NCI-H1048 (cell line): ENCODE data around the gene CACNA1G.

ENCODE experiments used
- DNase-seq: peaks from one replicate; lab custom pipeline; 2025; lab: John Stamatoyannopoulos, UW

CACNA1G gene

DNA sequence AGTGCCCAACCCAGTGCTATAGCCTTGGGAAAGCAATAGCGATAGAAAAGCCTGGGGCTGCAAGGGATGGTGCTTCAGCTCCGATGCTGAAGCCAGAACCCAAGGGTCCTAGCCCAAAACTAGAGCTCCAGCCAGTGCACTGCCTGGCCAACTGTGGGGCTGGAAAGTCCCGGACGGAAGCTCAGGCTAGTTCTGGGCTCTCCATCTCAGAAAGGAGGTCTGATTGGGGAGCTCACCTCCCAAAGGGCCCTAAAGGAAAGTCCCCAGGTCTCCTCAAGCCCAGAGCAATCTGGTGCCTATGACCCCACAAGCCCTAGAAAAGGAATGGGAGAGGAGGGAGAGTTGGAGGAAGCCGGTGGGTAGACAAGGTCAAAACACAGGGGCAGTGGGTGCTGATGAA is 72.1 kb downstream of the CACNA1G start:
- DNase-seq: no peak

DNA sequence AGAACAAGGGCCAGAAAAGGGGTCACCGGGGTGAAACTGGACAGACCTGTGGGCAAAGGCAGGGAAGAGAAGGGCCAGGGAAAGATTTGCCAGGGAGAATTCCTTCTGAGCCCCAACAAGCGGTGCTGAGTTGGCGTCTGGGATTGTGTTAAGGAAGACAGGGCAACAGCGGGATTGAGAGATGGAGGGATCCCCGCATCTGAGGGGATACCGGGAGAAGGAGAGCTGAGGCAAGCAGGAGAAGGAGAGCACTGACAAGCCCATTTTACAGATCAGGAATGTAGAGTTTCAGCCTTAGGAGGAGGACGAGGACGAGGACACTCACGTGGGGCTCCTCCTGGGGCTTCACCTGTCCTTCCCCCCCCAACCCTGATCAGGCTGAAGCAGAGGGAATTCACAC is 73.2 kb downstream of the CACNA1G start:
- no peak for DNase-seq

DNA sequence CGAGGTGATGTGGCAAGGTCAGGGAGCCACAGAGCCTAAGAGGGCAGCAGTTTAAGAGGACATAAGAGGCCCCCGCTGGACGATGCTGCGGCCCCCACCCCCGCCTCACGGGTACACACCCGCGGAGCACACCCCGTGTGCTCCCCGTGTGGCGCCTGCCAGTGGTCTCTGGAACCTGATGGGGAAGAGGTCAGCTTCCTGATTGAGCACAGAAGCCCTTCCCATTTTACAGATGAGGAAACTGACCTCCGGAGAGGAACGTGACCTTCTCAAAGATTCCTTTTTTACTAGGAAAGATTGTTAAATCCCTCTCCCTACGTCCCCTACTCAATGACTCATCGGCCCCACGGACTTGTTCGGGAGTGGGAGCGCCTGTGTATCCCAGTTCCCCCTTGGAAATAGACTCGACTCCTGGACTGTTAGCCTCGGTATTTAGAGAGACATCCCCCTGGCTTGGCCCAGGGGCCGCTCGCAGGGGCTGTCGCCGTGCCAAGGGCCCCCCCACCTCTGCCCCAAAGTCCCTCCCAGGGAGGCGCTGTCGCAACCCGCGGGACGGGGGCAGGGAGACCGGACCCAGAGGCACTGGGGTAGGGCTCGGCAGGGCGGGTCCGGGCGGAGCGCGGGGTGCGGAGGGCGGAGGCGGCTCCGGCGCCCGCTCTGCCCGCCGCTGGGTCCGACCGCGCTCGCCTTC is 73.9 kb downstream of the CACNA1G start, which contains the start of gene ABCC3:
Gene ABCC3, plus strand, starts transcription at position 658 of the 691 bp plus-strand sequence. CDS start 56 bp downstream, outside the sequence.
- no peak for DNase-seq

DNA sequence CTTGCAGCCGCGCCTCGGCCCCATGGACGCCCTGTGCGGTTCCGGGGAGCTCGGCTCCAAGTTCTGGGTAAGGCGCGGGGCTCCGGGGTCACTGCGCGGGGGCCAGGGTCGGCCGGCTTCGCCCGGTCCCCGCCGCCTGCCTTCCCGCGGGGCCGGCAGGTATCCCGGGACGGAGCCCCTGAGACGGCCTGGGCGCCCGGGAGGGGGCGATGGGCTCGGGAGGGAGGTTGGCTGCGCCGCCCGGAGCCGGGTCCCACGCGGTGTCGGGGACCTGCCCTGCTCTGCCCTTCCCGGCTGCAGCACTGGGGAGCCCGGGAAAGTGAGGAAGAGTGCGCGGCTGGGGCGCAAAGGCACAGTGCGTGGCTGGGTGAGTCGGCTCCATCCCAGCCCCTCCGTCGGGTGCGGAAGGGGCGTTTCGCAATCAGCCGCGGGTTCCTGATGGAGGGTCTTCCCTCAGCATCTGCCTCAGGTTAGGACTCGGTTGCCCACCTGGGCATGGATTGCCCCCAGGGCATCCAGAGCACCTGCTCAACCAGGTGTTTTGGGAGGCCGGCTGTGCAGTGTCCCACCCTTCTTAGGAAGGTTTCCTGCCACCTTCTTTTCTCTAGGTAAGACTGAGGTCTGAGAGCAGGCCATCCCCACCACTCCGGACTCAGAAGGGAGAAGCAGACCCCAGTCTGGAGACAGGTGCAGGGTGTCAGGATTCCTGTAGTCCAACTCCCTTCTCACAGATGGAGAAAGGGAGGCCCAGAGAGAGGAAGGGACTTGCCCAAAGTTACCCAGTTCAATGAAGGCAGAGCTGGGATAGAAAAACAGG is 74.6 kb downstream of the CACNA1G start:
- DNase-seq: no peak

DNA sequence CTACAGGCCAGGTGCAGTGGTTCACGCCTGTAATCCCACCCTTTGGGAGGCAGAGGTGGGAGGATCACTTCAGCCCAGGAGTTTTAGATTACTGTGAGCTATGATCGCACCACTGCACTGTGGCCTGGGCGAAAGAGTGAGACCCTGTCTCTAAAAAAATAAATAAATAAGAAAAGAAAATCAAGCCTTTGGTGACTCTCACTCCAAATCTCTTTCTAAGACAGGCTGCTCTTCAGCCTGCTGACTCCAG is 75.1 kb downstream of the CACNA1G start:
- no peak for DNase-seq

DNA sequence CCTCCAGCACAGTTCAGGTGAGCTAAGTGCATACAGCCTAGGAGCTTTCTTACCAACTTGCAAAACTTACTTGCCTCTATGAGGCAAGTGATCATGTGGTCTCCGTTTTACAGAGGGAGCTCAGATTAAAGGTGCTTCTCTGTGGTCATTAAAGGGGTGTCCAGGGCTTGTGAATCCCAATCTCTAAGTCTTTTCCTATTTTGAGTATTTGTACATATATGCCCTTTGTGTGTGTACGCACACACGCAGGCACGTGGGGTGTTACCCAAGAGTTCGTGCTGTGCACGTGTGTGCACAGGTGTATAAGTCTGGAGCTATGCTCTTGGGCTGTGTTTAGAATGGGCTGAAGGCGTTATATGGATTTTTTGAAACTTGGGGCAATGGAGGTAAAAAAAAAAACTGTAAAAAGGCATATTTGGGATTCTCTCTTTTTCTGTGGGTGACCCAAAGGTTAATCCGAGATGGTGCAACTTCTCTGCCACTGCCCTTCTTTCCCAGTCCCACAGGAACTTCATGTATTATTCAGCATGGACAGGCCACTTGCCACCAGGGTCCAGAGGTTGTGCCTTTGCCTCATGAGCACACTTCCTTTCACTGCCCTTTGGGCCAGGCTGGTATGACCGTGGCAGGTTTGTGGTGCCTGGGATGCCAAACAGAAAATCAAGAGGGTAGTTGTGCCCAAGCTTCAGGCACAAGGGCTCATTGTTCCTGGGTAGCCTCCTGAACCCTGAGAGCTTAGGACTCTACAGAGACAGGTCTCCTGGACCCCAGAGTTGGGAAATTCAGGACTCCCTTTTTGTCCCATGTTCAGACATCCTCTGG is 75.7 kb downstream of the CACNA1G start:
- no peak for DNase-seq

DNA sequence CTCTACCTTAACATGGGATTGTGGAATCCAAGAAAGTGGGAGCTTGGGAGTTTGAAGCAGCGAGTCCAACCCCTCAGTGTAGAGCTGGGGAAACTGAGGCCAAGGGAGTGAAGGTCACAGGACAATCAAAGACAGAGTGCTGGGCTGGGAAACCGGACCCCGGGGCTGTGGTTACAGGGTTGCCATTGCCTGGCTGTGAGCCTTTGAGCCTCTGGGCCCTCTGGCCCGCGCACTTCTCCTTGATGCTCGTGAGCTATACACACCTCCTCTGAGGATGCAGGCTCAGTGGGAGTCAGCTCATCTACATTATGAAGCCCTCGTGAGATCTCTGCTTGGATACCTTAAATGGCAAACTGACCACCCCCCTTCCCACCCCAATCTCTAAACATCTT is 76.3 kb downstream of the CACNA1G start:
- no peak for DNase-seq

DNA sequence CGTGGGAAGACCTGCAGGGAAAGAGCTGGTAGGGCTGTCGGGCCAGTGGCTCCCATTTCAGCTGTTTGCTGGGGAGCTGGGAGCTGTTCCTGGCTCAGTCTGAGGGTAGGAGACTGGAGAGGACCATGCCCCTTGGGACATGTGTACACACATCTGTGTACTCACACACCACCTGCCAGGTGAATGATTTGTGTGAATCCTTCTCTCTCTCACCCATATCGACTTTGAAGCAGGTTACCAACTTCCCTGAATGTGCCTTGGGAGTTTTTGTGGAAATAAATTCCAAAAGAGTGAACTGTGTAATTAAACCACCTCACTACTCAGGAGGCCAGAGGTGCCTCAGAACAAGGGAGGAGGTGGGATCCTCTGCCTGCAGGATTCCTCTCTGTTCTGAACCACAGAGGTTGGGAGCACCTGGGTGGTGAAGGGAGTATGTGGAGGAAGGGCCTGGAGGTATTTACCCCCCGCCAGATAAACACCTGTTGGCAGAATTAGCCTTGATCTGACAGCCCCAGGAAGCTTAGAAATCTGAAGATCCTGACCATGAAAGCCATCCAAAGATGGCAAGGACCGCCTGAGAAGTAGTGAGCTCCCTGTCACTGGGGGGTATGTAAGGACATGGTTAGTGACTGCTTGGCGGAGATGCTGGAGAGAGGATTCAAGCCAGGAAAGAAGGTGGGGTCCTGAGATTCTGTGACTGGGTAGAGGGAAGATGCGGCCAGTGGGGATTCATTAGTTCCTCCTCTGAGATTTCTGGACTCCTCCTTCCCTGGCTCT is 77.5 kb downstream of the CACNA1G start:
- DNase-seq: no peak

DNA sequence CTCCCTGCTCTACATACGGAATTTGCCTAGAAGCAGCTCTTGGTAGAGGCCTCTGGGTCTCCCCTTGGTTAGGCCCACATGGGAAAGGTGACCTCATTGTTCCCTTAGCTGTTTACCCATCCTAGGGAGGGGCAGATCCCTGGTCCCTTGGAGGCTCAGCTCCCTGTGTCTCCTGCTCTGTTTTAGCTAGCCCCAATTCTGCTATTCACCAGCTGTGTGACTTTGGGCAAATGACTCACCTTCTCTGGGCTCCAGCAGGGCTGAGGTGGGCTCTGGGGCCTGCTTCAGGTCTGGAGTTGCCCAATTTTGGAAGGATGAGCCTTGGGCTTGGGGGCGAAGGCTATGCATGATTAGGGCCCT is 78.1 kb downstream of the CACNA1G start:
- no peak for DNase-seq

DNA sequence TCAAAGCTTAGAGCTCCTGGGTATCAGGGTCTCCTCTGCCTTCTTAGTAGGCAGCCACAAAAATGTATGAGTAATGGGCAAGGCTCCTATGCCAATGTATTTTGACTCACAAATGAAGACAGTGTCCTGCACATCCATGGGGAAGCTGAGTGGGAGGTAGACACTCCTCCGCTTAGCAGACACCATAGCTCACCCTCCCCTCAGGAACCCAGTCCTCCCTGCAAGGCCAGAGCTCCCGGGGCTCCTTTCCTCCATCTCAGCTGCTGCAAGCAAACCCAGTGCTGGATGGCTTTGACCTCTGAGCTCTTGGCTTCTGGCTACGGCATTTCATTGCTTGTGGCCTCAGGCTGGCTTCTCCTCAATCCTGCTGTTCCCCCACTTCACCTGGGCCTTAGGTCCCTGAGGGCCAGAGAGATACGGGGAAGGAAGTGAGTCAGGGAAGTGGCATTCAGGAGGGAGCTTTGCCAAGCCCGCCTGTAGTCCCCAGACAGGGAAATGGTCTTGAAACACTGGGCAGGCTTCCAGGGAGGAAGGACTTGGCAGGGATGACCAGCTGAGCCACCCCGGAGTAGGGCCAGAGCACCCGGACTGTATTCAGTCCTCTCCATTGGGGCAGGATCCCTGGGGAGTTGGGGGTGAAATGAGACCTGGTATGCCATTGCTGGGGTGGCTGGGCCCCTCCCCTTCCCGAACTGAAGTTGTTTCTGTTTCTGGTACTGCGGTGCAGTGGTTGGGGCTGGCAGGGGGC is 78.6 kb downstream of the CACNA1G start:
- no peak for DNase-seq

DNA sequence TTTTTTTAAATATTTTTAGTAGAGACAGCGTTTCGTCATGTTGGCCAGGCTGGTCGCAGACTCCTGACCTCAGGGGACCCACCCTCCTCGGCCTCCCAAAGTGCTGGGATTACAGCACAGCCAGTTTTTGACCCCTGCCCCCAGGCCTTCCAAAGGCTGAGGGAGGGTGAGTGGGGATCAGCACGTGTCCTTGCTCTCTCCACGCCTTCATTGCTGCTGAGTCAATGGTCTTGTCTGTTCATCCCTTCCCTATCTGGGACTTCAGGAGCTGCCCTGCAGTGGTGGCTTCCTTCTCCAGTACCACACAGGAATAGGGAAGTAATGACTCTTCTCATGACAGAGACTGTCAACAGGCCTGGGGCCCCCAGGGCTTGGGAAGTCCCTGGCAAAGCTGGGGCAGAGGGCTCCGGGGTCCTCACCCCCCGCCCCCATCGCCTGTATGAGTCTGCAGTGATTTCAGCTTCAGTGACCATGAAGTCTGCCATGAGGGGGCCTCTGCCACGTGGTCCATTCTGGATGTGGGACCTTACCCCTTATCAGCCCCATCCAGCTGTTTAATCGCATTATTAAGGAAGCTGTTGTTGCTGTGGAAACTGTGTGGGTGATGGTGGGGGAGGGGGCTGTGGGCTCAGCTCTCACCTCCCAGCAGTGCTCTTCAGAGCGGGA is 80.3 kb downstream of the CACNA1G start:
- DNase-seq: no peak

DNA sequence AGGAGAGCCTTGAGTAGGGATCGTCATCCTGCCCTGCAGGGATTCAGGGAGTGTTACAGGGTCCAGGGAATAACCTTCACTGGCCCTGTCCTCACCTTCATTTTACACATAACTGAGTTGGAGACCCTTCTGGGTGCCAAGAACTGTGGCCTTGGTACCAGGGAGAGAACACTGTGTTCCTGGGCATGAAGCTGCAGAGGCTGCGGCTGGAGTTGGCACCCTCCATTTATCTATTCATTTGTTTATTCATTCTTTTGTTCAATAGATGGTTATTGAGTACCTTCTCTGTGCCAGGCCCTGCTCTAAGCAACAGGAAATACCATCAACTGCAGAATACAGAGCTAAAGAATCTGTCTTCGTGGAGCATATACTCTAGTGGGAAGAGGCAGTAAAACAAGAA is 80.8 kb downstream of the CACNA1G start:
- no peak for DNase-seq

DNA sequence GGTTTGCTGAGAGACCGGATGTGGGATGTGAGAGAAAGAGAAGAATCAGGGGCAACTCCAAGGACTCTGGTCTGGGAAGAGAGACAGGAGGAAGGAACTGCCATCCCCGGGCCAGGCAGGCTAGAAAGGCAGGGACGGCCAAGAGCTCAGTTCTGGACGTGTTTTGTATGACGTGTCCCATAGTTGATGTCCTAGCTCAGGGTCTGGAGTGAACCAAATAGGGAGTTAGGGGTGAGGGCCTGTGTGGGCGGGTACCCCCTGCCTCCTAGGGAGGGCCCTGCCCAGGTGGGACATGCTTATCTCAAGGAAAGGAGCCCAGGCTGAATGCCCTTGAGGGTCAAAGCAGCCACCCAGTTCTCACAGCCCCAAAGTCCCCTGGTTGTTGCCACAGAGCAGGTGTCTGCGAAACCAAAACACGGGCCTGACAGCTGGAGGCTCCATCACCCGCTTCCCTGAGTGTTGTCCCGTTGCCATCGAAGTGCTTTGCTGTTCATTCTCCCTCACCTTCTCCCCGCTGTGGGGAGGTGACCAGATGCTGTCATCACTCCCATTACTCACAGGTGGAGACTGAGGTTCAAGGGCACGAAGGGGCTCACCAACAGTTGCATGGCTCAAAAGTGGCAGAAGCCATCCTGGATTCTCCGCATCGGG is 81.7 kb downstream of the CACNA1G start:
- DNase-seq: no peak

DNA sequence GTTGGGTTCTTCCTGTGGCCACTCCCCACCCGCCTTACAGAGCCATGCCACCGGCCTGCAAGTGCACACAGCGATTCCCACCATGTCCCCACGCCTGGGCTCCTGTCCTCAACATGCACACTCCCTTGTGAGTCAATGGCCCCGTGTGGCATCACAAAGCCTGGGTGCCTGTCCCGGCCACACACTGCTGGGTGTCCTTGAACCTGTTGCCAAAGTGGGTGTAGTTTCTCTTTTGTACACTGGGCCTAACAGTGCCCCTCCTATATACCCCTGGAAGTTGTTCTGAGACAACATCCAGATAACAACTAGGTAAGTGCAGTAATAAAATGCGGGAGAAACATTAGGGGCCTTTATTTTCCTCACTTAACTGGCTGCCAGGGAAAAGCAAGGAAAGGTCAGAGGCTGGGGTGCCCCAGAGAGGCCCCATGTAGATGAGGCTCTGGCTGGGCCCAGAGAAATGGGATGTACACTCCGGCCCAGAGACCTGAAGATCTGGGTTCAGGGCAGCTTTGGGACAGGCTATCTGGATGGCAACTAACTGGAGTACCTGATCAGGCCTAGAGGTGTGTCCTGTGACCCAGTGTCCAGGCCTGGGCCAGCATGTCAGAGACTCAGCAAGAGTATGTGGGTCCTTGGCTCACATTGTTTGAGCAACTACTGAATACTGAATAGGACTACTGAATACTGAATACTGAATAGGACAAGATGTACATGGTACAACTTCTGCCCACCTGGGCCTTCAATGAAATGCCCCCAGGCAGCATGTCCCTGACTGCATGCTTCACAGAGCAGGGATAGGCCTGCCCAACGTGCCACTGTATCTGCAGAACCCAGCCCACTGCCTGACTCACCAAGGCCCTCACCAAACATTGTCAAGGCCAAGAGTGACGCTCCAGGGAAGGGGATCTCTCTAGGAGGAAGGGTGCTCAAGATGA is 82.5 kb downstream of the CACNA1G start:
- no peak for DNase-seq

DNA sequence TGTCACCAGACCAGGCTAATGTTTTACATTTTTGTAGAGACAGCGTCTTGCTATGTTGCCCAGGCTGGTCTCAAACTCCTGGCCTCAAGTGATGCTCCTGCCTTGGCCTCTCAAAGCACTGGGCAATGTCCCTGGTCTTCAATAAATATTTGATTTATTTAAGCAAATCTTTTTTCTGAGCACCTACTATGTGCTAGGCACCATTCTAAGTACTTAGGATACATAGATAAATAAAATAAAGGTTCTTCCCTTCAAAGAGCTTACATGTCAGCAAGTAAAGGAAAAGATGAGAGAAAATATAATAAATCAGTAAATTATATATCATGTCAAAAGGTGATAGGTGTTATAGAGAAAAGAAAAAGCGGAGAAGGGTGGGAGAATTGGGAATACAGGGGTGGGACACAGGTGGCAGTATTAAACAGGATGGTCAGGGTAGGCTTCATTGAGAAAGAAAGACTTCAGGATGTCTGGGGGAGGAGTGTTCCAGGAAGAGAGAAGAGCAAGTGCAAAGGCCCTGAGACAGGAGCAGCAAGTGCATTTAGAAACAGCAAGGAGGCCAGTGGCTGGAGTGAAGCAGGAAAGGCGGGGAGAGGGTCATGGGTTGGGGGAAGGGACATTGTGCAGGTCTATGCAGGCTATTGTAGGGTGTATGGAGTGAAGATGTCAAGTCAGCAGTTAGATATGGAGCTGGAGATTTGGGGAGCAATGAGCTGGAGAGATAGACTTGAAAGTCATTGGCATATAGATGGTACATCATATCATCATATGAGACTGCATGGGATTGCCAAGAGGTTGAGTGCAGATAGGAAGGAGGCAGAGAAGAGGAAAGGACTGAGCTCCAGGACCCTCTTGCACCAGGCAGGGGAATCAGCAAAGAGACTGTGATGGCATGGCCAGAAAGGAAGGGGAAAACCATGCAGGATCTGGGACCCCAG is 85.5 kb downstream of the CACNA1G start:
- no peak for DNase-seq

DNA sequence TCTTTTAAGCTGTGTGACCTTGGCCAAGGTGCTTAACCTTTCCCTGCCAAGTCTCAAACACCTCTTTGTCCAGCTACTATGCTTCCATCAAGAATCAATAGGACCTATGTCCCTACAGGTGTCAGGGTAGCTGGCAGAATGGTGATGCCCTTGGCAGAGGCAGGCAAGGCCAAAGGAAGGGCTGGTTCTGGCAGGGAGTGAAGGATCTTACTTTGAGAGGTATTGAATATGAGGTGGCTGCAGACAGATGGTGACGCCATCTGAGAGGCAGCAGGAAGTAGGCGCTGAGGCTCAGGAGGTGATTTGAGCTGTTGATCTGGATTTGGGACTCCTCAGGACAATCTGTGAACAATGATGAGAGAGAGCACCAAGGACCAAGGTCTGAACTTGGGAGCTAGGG is 86.7 kb downstream of the CACNA1G start:
- no peak for DNase-seq

DNA sequence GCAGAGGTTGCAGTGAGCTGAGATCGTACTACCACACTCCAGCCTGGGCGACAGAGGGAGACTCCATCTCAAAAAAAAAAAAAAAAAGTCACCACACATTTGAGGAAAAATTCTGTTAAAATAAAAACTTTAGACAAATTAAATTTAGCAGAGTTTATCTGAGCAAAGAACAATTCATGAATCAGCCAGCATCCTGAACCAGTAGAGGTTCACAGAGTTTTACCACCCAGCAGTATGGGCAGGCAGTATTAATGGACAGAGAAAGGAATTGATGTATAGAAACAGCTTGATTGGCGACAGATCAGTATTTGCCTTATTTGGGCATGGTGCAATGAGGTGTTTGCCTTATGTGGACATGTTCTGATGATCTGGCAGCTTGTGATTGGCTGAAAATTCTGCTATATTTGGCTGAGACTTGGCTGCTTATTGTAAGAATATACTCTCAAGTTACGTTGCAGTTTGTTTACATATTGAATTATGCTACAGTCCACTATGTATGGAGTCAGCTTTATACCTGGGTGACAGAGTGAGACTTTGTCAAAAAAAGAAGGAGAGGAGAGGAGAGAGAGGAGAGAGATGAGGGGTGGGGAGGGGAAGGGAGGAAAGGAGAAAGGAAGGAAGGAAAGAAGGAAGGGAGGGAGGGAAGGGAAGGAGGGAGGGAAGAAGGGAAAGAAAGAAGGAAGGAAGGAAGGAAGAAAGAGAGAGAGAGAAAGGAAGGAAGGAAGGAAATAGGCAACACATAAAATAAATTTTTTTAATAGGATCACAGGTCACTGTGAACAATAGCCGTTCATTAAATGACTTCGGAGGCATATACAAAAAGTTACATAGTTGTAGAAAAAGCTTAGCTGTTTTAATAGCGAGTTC is 88.8 kb downstream of the CACNA1G start:
- DNase-seq: no peak
